HepG2 (cell line): ENCODE data around the gene SARS2. TPM values are rescaled to one million over a fixed set of nuclear protein-coding genes. Genes with fewer than 3 reads are reported as not detected.

Experiments used
- ADNP ChIP-seq: sonication (generic); formaldehyde crosslinking; IDR thresholded peaks from 2 replicates; pipeline ENCODE4 v1.4.0; 2020; ENCODE audit warnings: missing genetic modification reagents
- DMAP1 ChIP-seq: IDR thresholded peaks from 2 replicates; pipeline ENCODE4 v1.6.1; 2016
- DRAP1 ChIP-seq: IDR thresholded peaks from 2 replicates; pipeline ENCODE4 v1.6.1; 2016; ENCODE audit warnings: missing genetic modification reagents, missing compliant biosample characterization
- FOXA3 ChIP-seq: IDR thresholded peaks from 2 replicates; pipeline ENCODE4 v1.6.1; 2016; ENCODE audit warnings: missing genetic modification reagents, missing compliant biosample characterization
- GATAD1 ChIP-seq: IDR thresholded peaks from 2 replicates; pipeline ENCODE4 v1.6.1; 2016; ENCODE audit warnings: missing genetic modification reagents, missing compliant biosample characterization
- HIC2 ChIP-seq: sonication (generic); formaldehyde crosslinking; IDR thresholded peaks from 2 replicates; pipeline ENCODE4 v1.9.0; 2022; ENCODE audit warnings: low read depth, missing genetic modification reagents
- IKZF5 ChIP-seq: IDR thresholded peaks from 2 replicates; pipeline ENCODE4 v1.6.1; 2018; ENCODE audit warnings: missing genetic modification reagents, mild to moderate bottlenecking, missing compliant biosample characterization
- KDM1A ChIP-seq: IDR thresholded peaks from 2 replicates; pipeline ENCODE4 v1.6.1; 2016; ENCODE audit warnings: missing compliant biosample characterization
- KLF11 ChIP-seq: IDR thresholded peaks from 2 replicates; pipeline ENCODE4 v1.6.1; 2016; ENCODE audit warnings: missing compliant biosample characterization
- NFRKB ChIP-seq: fragments of 450-650 bp; IDR thresholded peaks from 2 replicates; pipeline ENCODE4 v1.6.1; 2017
- NFYB ChIP-seq: sonication (generic); formaldehyde crosslinking; IDR thresholded peaks from 2 replicates; pipeline ENCODE4 v1.4.0; 2020; ENCODE audit warnings: missing genetic modification reagents
- NR2F2 ChIP-seq: IDR thresholded peaks from 2 replicates; pipeline ENCODE4 v1.6.1; 2012; ENCODE audit warnings: low read depth, inconsistent platforms, borderline replicate concordance
- PAX8 ChIP-seq: sonication (generic); formaldehyde crosslinking; IDR thresholded peaks from 2 replicates; pipeline ENCODE4 v1.8.0; 2022; ENCODE audit warnings: mild to moderate bottlenecking, missing genetic modification reagents, borderline replicate concordance
- POLR2G ChIP-seq: fragments of 200-400 bp; formaldehyde crosslinking; IDR thresholded peaks from 2 replicates; pipeline ENCODE4 v1.6.1; 2018; ENCODE audit warnings: mild to moderate bottlenecking, low read depth, low read length, moderate library complexity
- RARA ChIP-seq: IDR thresholded peaks from 2 replicates; pipeline ENCODE4 v1.6.1; 2016; ENCODE audit warnings: missing genetic modification reagents, missing compliant biosample characterization
- RXRB ChIP-seq: IDR thresholded peaks from 2 replicates; pipeline ENCODE4 v1.6.1; 2016; ENCODE audit warnings: borderline replicate concordance, missing genetic modification reagents, missing compliant biosample characterization
- SCMH1 ChIP-seq: sonication (generic); formaldehyde crosslinking; IDR thresholded peaks from 2 replicates; pipeline ENCODE4 v1.9.0; 2021; ENCODE audit warnings: missing genetic modification reagents, mild to moderate bottlenecking, borderline replicate concordance
- STAG1 ChIP-seq: sonication (generic); formaldehyde crosslinking; IDR thresholded peaks from 2 replicates; pipeline ENCODE4 v1.4.0; 2020; ENCODE audit warnings: missing genetic modification reagents
- TOPORS ChIP-seq: sonication (generic); formaldehyde crosslinking; IDR thresholded peaks from 2 replicates; pipeline ENCODE4 v1.8.0; 2023; ENCODE audit warnings: mild to moderate bottlenecking, missing genetic modification reagents
- ZFP91 ChIP-seq: sonication (generic); formaldehyde crosslinking; IDR thresholded peaks from 2 replicates; pipeline ENCODE4 v1.9.0; 2022; ENCODE audit warnings: missing genetic modification reagents, mild to moderate bottlenecking, borderline replicate concordance
- ZMYM3 ChIP-seq: sonication (generic); formaldehyde crosslinking; IDR thresholded peaks from 2 replicates; pipeline ENCODE4 v1.5.1; 2020; ENCODE audit warnings: mild to moderate bottlenecking, missing genetic modification reagents
- ZNF263 ChIP-seq: sonication (generic); formaldehyde crosslinking; IDR thresholded peaks from 2 replicates; pipeline ENCODE4 v1.4.0; 2020; ENCODE audit warnings: missing genetic modification reagents
- ZNF343 ChIP-seq: sonication (generic); formaldehyde crosslinking; IDR thresholded peaks from 2 replicates; pipeline ENCODE4 v1.4.0; 2020; ENCODE audit warnings: mild to moderate bottlenecking, missing genetic modification reagents
- ZNF569 ChIP-seq: sonication (generic); formaldehyde crosslinking; IDR thresholded peaks from 2 replicates; pipeline ENCODE4 v1.5.0; 2020; ENCODE audit warnings: mild to moderate bottlenecking, missing genetic modification reagents, moderate library complexity, borderline replicate concordance
- ZSCAN31 ChIP-seq: sonication (generic); formaldehyde crosslinking; IDR thresholded peaks from 2 replicates; pipeline ENCODE4 v1.5.0; 2020; ENCODE audit warnings: low read depth, mild to moderate bottlenecking, missing genetic modification reagents
- polyA plus RNA-seq, 8 experiments: library from polyadenylated mRNA; depleted of rRNA in 3 of 8; stranded (reverse) in 7 of 8; unstranded in 1 of 8; fragments of >200 nt; fragmentation: Illumina TruSeq in 4 of 8; extraction: Trizol in 4 of 8; gene quantifications; 2 replicates each; pipeline versions ENCODE4 v1.2.1 to v1.2.3, GENCODE V29; 2011 to 2016; ENCODE audit warnings: low read depth in 4 of 8, missing spikeins in 1 of 8, mixed read lengths in 1 of 8; ENCODE audit not compliant: insufficient read depth in 1 of 8
- total RNA-seq, 5 experiments: library from RNA; depleted of rRNA; stranded (reverse); fragments of >200 nt; fragmentation: Illumina TruSeq; extraction: Trizol; gene quantifications; 2 replicates each; pipeline ENCODE4 v1.2.3, GENCODE V29; 2016; ENCODE audit warnings: low read depth in 1 of 5
- TF ChIP-seq, protein P1 (sequence below): sonication (generic); formaldehyde crosslinking; conservative IDR thresholded peaks from 2 replicates; pipeline ENCODE4 v1.8.1; 2023; ENCODE audit warnings: missing genetic modification reagents

Gene SARS2
- total and polyA plus RNA-seq, 2 of the 13 experiments (the other 11 are each of a cell fraction or from before 2014, with no cell fraction given): 40.0 to 48.6 TPM

GRCh38 chr19:38917921-38918491 is 12.6 kb downstream of the SARS2 start (continued):
- TF ChIP-seq ZFP91 (CRISPR knock-in tag) (peak; percentile 35; the same call in 1 of the 2 replicates), RARA (CRISPR knock-in tag) (peak; percentile 44; the same call in 1 of the 2 replicates), FOXA3 (CRISPR knock-in tag) (peak; percentile 55), STAG1 (CRISPR knock-in tag) (peak; percentile 72), HIC2 (CRISPR knock-in tag) (no peak), ZSCAN31 (CRISPR knock-in tag) (0 out of 2 replicates have a peak, but pooled peaks have one; percentile 31), ADNP (0 out of 2 replicates have a peak, but pooled peaks have one; percentile 15), ZMYM3 (CRISPR knock-in tag) (peak; percentile 58; the same call in 1 of the 2 replicates), PAX8 (CRISPR knock-in tag) (no peak), POLR2G (no peak), TOPORS (CRISPR knock-in tag) (no peak), NFYB (CRISPR knock-in tag) (no peak), IKZF5 (CRISPR knock-in tag) (no peak), RXRB (CRISPR knock-in tag) (peak; percentile 62; the same call in 1 of the 2 replicates), NR2F2 (no peak), KLF11 (CRISPR knock-in tag) (no peak), ZNF343 (no peak), ZNF569 (no peak), GATAD1 (CRISPR knock-in tag) (no peak), DRAP1 (CRISPR knock-in tag) (0 out of 2 replicates have a peak, but pooled peaks have one; percentile 24), KDM1A (CRISPR knock-in tag) (no peak), ZNF263 (CRISPR knock-in tag) (peak; percentile 98), SCMH1 (CRISPR knock-in tag) (no peak), NFRKB (no peak), DMAP1 (CRISPR knock-in tag) (no peak)
- TF ChIP-seq, protein P1, sequence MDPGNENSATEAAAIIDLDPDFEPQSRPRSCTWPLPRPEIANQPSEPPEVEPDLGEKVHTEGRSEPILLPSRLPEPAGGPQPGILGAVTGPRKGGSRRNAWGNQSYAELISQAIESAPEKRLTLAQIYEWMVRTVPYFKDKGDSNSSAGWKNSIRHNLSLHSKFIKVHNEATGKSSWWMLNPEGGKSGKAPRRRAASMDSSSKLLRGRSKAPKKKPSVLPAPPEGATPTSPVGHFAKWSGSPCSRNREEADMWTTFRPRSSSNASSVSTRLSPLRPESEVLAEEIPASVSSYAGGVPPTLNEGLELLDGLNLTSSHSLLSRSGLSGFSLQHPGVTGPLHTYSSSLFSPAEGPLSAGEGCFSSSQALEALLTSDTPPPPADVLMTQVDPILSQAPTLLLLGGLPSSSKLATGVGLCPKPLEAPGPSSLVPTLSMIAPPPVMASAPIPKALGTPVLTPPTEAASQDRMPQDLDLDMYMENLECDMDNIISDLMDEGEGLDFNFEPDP (CRISPR knock-in tag): 0 out of 2 replicates have a peak, but pooled peaks have one; percentile 13
